ENCODE measurements around the gene SRPX. TPM values are rescaled to one million over a fixed set of nuclear protein-coding genes. Genes with fewer than 3 reads are reported as not detected.

Gene SRPX
- total RNA-seq, 2 donors from 2014 or later: not detected

GRCh38 chrX:38111196-38111595 lies 109.5 kb downstream of the SRPX start:
- DNase-seq (ENCODE audit: low spot score in 2 of 2) (no peak), ATAC-seq (no peak)
- Mint-ChIP-seq H3K36me3 (no peaks in the 10 kb centered on the region), H3K27ac (no peak overlapping the region), H3K9me3 (no peaks in the 10 kb centered on the region)

GRCh38 chrX:38110231-38110630 lies 110.4 kb downstream of the SRPX start:
- no peak for ATAC-seq
- no peaks in the 10 kb centered on the region for H3K9me3 Mint-ChIP-seq
- no peak for DNase-seq (ENCODE audit: low spot score in 2 of 2)
- H3K36me3 Mint-ChIP-seq: no peaks in the 10 kb centered on the region
- H3K27ac Mint-ChIP-seq: no peak overlapping the region

DNA sequence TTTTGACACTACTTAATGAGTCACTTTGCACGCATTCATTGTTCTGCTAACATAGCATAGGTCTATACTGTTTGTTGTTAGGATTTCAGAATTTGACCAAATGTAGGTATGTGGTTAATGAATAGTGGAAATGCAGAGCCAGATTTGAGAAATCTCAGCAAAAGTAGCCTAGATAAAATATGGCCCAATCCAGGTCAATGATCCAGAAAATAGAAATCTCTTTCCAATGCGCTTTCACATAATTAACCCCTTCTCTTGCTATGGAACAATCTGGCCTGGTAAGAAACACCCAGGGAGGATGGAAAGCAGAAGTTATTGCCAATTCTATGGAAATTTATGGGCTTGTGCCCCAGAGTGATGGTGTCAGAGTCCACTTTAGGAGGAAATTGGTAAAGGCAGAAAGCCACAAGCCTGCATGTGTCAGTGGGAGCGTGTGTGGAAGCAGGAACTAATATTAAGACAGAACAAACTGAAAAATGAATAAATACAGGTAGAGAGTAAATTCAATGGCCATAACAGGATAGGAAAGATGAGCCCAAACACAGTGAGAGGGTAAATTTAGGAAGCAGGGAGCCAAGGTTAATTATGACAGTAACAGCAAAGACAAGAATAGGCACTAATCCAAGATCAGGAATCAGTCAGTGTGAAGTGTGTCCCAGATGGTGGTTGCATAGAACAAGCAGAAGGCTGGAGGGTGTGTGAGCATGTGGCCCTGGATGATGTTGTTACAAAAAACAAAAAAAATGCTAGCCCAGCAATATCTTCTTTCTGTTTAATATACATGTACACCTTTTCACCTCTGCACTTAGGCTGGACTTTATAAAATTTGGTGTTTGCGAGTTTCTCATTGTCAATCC lies 111.4 kb downstream of the SRPX start:
- no peak overlapping the region for H3K27ac Mint-ChIP-seq
- H3K9me3 Mint-ChIP-seq: no peaks in the 10 kb centered on the region
- no peaks in the 10 kb centered on the region for H3K36me3 Mint-ChIP-seq
- DNase-seq (ENCODE audit: low spot score in 2 of 2) (no peak), ATAC-seq (no peak)

DNA sequence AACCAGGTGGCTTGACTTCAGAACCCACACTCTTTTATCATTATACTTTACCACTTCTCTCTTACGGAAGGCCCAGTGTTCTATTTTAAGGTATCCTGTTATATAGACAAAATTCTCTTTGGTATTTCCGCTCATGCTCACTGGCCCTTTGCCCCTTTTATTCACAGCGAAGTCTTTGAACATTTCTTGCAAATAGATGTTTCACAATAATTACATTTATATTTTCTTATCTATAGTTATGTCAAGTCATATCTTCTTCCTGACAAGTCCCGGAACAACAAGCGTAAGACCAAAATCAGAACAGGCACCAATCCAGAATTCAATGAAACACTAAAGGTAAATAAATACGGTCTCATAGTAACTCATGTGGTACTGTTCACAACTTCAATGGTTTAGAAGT lies 112.3 kb downstream of the SRPX start:
- Mint-ChIP-seq H3K27ac (no peak overlapping the region), H3K9me3 (no peaks in the 10 kb centered on the region), H3K36me3 (no peaks in the 10 kb centered on the region)
- no peak for DNase-seq (ENCODE audit: low spot score in 2 of 2)
- ATAC-seq: no peak

- ATAC-seq: no peak
- DNase-seq (ENCODE audit: low spot score in 2 of 2): no peak
- Mint-ChIP-seq H3K9me3 (no peaks in the 10 kb centered on the region), H3K27ac (no peak overlapping the region), H3K36me3 (no peaks in the 10 kb centered on the region)
Observed at GRCh38 chrX:38106991-38107655, 113.5 kb downstream of the SRPX start.

DNA sequence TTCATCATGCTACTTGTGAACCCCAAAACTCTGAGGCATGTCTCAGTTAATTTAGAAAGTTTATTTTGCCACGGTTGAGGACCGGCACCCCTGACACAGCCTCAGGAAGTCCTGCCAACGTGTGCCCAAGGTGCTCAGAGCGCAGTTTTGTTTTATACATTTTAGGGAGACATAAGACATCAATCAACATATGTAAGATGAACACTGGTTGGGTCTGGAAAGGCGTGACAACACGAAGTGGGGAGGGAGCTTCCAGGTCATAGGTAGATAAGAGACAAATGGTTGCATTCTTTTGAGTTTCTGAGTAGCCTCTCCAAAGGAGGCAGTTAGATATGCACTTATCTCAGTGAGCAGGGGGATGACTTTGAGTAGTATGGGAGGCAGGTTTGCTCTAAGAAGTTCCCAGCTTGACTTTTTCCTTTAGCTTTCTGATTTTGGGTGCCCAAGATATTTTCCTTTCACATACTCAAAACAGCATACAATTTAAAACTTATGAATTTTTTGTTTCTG lies 115.4 kb downstream of the SRPX start:
- ATAC-seq (no peak), DNase-seq (ENCODE audit: low spot score in 2 of 2) (no peak)
- Mint-ChIP-seq H3K9me3 (no peaks in the 10 kb centered on the region), H3K27ac (no peak overlapping the region), H3K36me3 (no peaks in the 10 kb centered on the region)

- no peaks in the 10 kb centered on the region for H3K9me3 Mint-ChIP-seq
- DNase-seq (ENCODE audit: low spot score in 2 of 2): no peak
Observed at GRCh38 chrX:38103857-38104812, 116.5 kb downstream of the SRPX start.

DNA sequence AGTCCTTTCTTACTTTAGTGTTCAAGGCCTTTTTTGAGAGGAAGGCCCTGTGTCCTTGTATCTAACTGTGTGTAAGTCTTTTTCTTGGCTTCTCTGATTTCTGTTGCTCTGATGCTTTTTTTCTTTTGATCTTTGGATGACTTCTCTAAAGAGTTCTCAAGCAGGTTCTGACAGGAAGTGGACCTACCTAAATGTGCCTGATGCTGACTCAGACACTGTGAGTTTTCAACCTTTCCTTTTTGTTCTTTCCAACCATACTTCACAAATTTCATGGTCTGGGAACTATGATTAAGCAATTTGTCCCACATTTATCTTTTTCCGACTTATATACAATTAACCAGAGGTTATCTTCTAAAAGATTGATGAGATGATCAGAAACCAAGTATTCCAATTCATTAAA lies 117.8 kb downstream of the SRPX start:
- DNase-seq (ENCODE audit: low spot score in 2 of 2): no peak
- Mint-ChIP-seq H3K9me3 (no peaks in the 10 kb centered on the region), H3K36me3 (no peaks in the 10 kb centered on the region)

More at GRCh38 chrX:38103857-38104812, 116.5 kb downstream of the SRPX start:
- no peak overlapping the region for H3K27ac Mint-ChIP-seq
- no peaks in the 10 kb centered on the region for H3K36me3 Mint-ChIP-seq
- no peak for ATAC-seq

DNA sequence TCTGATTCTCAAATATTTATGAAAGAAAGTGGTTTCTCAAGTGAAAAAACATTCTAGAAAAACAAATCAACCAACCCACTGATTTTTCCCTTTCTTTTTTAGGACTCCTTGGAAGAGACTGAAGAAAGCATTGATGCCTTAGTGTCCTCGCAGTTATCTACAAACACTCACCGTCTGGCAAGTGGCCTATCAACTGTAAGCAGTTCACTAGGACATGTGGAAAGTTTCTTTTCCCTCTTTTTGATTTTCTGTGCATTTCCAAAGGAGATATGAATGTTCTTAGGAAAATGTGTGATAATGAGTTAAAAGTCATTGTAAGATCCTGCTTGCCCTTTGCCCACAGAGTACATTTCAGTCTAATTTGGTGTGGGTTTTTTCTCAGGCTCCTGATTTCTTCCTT lies 118.4 kb downstream of the SRPX start:
- no peak overlapping the region for H3K27ac Mint-ChIP-seq
- DNase-seq (ENCODE audit: low spot score in 2 of 2) (no peak), ATAC-seq (no peak)
- H3K36me3 Mint-ChIP-seq: no peaks in the 10 kb centered on the region
- H3K9me3 Mint-ChIP-seq: no peaks in the 10 kb centered on the region

More for the DNA sequence above, 117.8 kb downstream of the SRPX start:
- ATAC-seq: no peak
- H3K27ac Mint-ChIP-seq: no peak overlapping the region

DNA sequence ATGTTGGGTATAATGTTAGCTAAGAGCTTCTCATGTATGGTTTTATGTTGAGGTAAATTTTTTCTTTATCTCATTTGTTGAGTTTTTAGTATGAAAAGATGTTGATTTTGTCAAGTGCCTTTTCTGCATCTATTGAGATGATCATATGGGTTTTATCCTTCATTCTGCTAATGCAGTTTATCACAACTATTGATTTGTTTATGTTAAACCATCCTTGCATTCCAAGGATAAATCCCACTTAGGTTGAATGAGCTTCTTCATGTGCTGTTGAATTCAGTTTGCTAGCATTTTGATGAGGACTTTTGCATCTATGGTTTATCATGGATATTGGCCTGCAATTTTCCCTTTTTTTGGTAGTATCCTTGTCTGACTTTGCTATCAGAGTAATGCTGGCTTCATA lies 121.0 kb downstream of the SRPX start:
- no peaks in the 10 kb centered on the region for H3K36me3 Mint-ChIP-seq
- ATAC-seq: no peak
- DNase-seq (ENCODE audit: low spot score in 2 of 2): no peak
- no peaks in the 10 kb centered on the region for H3K9me3 Mint-ChIP-seq
- H3K27ac Mint-ChIP-seq: no peak overlapping the region

Other genes with a start within 250 kb of the SRPX start
- gene SYTL5, start 214.3 kb downstream of the SRPX start, total RNA-seq: not detected
- gene RPGR, start 106.6 kb upstream of the SRPX start, total RNA-seq: 1 to 10 TPM; 6.3 to 8.0 TPM
- gene OTC, start 131.7 kb upstream of the SRPX start, total RNA-seq: not detected